GM12872 (cell line): ENCODE measurements around the gene ZNF530.

Experiments
- CTCF ChIP-seq: IDR thresholded peaks from 3 replicates; pipeline ENCODE4 v1.5.1; 2011; ENCODE audit warnings: low read depth, mild to moderate bottlenecking, low read length, moderate library complexity; ENCODE audit not compliant: insufficient read depth

The ZNF530 gene

GRCh38 chr19:57643734-57644133 lies 44.0 kb downstream of the ZNF530 start:
- no peak for TF ChIP-seq CTCF

DNA sequence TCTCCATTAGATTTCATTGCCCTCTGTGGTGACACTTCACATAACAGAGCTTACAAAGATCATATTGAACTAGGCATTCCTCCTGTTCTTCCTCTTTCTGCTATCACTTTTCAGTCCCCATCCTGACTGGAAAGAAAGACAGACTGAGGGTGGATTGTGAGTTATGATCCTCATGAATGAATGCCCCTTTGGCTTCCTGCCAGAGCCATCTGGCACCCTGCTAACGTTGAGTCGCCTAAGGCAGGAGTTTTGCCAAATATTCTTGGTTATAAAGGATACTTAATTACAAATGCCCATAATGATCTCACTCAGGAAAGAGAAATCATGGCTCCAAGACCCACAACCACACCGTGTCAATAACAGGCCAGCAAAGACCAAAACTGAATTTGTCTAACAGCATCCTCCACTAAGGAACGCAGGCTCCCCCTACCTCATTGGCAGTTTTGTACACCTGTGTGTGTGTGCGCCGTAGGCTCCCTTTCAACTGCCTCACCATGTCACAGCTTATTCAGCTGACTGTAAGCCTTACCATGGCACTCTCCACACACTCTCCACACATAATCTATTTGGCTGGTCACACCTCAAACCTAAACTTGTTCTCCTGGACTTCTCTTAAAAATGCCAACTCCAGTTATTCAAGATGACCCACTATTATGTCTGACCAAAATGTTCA lies 48.8 kb downstream of the ZNF530 start:
- no peak for TF ChIP-seq CTCF

- no peak for TF ChIP-seq CTCF
Observed at GRCh38 chr19:57651654-57651996, 51.9 kb downstream of the ZNF530 start.

- no peak for TF ChIP-seq CTCF
Observed at GRCh38 chr19:57653689-57654088, 54.0 kb downstream of the ZNF530 start.

DNA sequence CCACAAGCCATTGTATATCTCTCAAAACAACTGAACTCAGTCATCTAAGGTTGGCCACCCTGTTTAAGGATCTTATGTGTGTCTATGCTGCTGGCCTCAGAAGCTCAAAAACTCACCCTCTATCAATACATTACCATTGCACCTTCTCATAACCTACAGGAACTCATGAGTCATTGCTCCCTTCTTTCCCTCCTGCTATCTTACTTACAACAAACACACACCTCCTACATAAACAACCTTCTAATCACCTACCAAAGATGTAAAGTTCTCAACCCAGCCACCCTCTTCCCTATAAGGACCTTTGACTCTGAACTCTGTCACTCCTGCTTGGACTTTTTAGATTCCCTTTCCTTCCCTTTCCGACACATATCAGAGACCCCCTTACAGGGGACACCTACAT lies 55.8 kb downstream of the ZNF530 start:
- TF ChIP-seq CTCF, result no peak

GRCh38 chr19:57656346-57656745 lies 56.7 kb downstream of the ZNF530 start:
- no peak for TF ChIP-seq CTCF
